ENCODE data around the gene AAK1. TPM values are rescaled to one million over a fixed set of nuclear protein-coding genes. Genes with fewer than 3 reads are reported as not detected.
A peak's percentile ranks its signal among the peaks of the same experiment; 100 is the strongest.
"Not testable (repeated sequence)": the region's sequence is repeated elsewhere in the genome, so short reads cannot be mapped to it uniquely, and the experiment has no call there.

Gene AAK1
- total and polyA plus RNA-seq, 4 donors, result 6.9 to 95.6 (median 51.0) TPM

DNA sequence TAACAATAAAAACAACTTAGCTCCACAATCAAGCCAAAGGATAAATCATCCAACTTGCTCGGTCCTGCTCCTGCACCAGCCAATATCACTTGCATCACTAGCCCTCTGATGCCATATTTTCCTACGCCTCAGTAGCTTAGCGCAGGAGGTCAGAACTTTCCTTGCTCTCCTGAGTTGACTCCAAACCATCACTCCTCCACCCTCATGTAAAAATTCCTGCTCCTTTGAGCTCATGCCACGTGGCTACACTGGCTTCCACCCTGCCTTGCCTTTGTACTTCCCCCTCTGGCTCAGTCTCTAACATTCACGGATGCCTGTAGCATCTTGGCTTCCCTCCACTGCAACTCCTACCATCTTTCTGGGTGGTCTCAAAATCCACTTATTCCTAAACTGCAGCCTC, 25.2 kb downstream of the AAK1 start:
- no peak overlapping the region for H3K4me3 ChIP-seq (ENCODE audit: low read length in 2 of 2)
- H3K36me3 ChIP-seq (ENCODE audit: control insufficient read depth in 1 of 2, insufficient read depth in 2 of 2, low read length in 1 of 2), result peaks cover 0 to under 1% of the 10 kb centered on the region in 2 donors
- DNase-seq (peak; percentile 58 to 76), ATAC-seq (ENCODE audit: low FRiP score) (peak; percentile 64)
- WGBS, 2 donors, result 14 to 22% methylated on average over 5 of the region's 5 CpGs
- H3K9me3 ChIP-seq (ENCODE audit: control insufficient read depth, low read length), result no peaks in the 10 kb centered on the region
- H3K27me3 ChIP-seq (ENCODE audit: control insufficient read depth in 1 of 2, insufficient read depth in 2 of 2, low read length in 1 of 2), result no peaks in the 10 kb centered on the region
- peaks cover 2 to 5% of the 10 kb centered on the region in 2 donors for H3K4me1 ChIP-seq (ENCODE audit: control insufficient read depth in 1 of 2, insufficient read depth in 2 of 2, low read length in 2 of 2)
- intact Hi-C loops (cut with DNase I), result no loop called here
- H3K27ac ChIP-seq (ENCODE audit: low read depth in 1 of 2, low read length in 2 of 2), result no peak overlapping the region

- DNase-seq, result no peak
- intact Hi-C loops (cut with DNase I), result no loop called here
These were observed 25.8 kb downstream of the AAK1 start for GRCh38 chr2:69617744-69618143.

GRCh38 chr2:69616755-69617154, 26.8 kb downstream of the AAK1 start:
- no peak overlapping the region for H3K4me3 ChIP-seq (ENCODE audit: low read length in 2 of 2)
- H3K27me3 ChIP-seq (ENCODE audit: control insufficient read depth in 1 of 2, insufficient read depth in 2 of 2, low read length in 1 of 2), result no peaks in the 10 kb centered on the region
- DNase-seq, result no peak
- H3K9me3 ChIP-seq (ENCODE audit: control insufficient read depth, low read length), result no peaks in the 10 kb centered on the region
- no peak overlapping the region for H3K27ac ChIP-seq (ENCODE audit: low read depth in 1 of 2, low read length in 2 of 2)
- H3K36me3 ChIP-seq (ENCODE audit: control insufficient read depth in 1 of 2, insufficient read depth in 2 of 2, low read length in 1 of 2), result peaks cover 3% of the 10 kb centered on the region in 2 donors
- ATAC-seq (ENCODE audit: low FRiP score), result no peak
- intact Hi-C loops (cut with DNase I), result no loop called here
- WGBS, 2 donors, result 50 to 68% methylated on average over 1 of the region's 1 CpG
- peaks cover 2 to 5% of the 10 kb centered on the region in 2 donors for H3K4me1 ChIP-seq (ENCODE audit: control insufficient read depth in 1 of 2, insufficient read depth in 2 of 2, low read length in 2 of 2)

More at GRCh38 chr2:69617744-69618143, 25.8 kb downstream of the AAK1 start:
- H3K4me1 ChIP-seq (ENCODE audit: control insufficient read depth in 1 of 2, insufficient read depth in 2 of 2, low read length in 2 of 2), result peaks cover 2 to 5% of the 10 kb centered on the region in 2 donors
- H3K9me3 ChIP-seq (ENCODE audit: control insufficient read depth, low read length), result no peaks in the 10 kb centered on the region
- H3K4me3 ChIP-seq (ENCODE audit: low read length in 2 of 2), result no peak overlapping the region
- no peaks in the 10 kb centered on the region for H3K27me3 ChIP-seq (ENCODE audit: control insufficient read depth in 1 of 2, insufficient read depth in 2 of 2, low read length in 1 of 2)
- WGBS, 2 donors, result 83 to 93% methylated on average over 1 of the region's 1 CpG
- H3K27ac ChIP-seq (ENCODE audit: low read depth in 1 of 2, low read length in 2 of 2), result no peak overlapping the region
- H3K36me3 ChIP-seq (ENCODE audit: control insufficient read depth in 1 of 2, insufficient read depth in 2 of 2, low read length in 1 of 2), result peaks cover 1 to 3% of the 10 kb centered on the region in 2 donors
- ATAC-seq (ENCODE audit: low FRiP score), result no peak

- Histone ChIP-seq H3K27me3 (ENCODE audit: control insufficient read depth in 1 of 2, insufficient read depth in 2 of 2, low read length in 1 of 2) (no peaks in the 10 kb centered on the region), H3K9me3 (ENCODE audit: control insufficient read depth, low read length) (no peaks in the 10 kb centered on the region), H3K27ac (ENCODE audit: low read depth in 1 of 2, low read length in 2 of 2) (no peak overlapping the region), H3K4me3 (ENCODE audit: low read length in 2 of 2) (no peak overlapping the region), H3K4me1 (ENCODE audit: control insufficient read depth in 1 of 2, insufficient read depth in 2 of 2, low read length in 2 of 2) (peaks cover 2 to 5% of the 10 kb centered on the region in 2 donors), H3K36me3 (ENCODE audit: control insufficient read depth in 1 of 2, insufficient read depth in 2 of 2, low read length in 1 of 2) (peaks cover 3% of the 10 kb centered on the region in 2 donors)
- intact Hi-C loops (cut with DNase I), result no loop called here
- ATAC-seq (ENCODE audit: low FRiP score) (no peak), DNase-seq (no peak)
- 89 to 91% methylated on average over 4 of the region's 4 CpGs for WGBS, 2 donors
These were observed 27.6 kb downstream of the AAK1 start for GRCh38 chr2:69615969-69616368.

DNA sequence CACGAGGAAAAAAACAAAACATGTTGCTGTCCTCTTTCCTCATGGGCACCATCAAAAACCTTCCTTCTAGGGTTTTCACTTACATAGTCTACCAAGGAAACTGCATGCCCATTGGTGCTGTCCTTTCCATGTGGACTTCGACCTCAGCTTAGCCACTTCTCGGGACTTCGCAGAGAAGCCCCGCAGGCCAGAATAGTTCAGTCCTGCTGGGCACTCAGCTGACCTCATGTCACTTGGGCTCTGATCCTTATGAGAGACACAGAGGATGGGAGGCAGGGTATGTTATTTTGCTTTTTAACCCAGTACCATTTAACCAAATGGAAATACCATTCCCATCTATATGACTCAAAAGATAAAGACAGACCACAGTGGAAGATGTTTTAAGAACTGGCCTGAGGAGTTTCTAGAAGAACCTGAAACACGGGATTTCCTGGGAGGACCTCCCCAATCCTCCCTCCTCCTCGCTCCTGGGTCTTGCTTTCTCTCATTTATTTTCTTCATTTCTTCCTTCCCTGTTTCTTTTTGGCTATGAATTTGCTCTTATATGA, 28.4 kb downstream of the AAK1 start:
- ATAC-seq (ENCODE audit: low FRiP score) (no peak), DNase-seq (no peak)
- intact Hi-C loops (cut with DNase I), result no loop called here
- H3K36me3 ChIP-seq (ENCODE audit: control insufficient read depth in 1 of 2, insufficient read depth in 2 of 2, low read length in 1 of 2), result peaks cover 3% of the 10 kb centered on the region in 2 donors
- 88 to 91% methylated on average over 7 of the region's 7 CpGs for WGBS, 2 donors
- peaks cover 2 to 5% of the 10 kb centered on the region in 2 donors for H3K4me1 ChIP-seq (ENCODE audit: control insufficient read depth in 1 of 2, insufficient read depth in 2 of 2, low read length in 2 of 2)
- H3K27ac ChIP-seq (ENCODE audit: low read depth in 1 of 2, low read length in 2 of 2), result no peak overlapping the region
- no peaks in the 10 kb centered on the region for H3K27me3 ChIP-seq (ENCODE audit: control insufficient read depth in 1 of 2, insufficient read depth in 2 of 2, low read length in 1 of 2)
- H3K9me3 ChIP-seq (ENCODE audit: control insufficient read depth, low read length), result no peaks in the 10 kb centered on the region
- no peak overlapping the region for H3K4me3 ChIP-seq (ENCODE audit: low read length in 2 of 2)

- intact Hi-C loops (cut with DNase I), result no loop called here
- no peak for DNase-seq
- H3K4me1 ChIP-seq (ENCODE audit: control insufficient read depth in 1 of 2, insufficient read depth in 2 of 2, low read length in 2 of 2), result peaks cover 0 to 3% of the 10 kb centered on the region in 2 donors
- no peak for ATAC-seq (ENCODE audit: low FRiP score)
- no peaks in the 10 kb centered on the region for H3K27me3 ChIP-seq (ENCODE audit: control insufficient read depth in 1 of 2, insufficient read depth in 2 of 2, low read length in 1 of 2)
- H3K27ac ChIP-seq (ENCODE audit: low read depth in 1 of 2, low read length in 2 of 2), result no peak overlapping the region
- no peaks in the 10 kb centered on the region for H3K9me3 ChIP-seq (ENCODE audit: control insufficient read depth, low read length)
- H3K36me3 ChIP-seq (ENCODE audit: control insufficient read depth in 1 of 2, insufficient read depth in 2 of 2, low read length in 1 of 2), result peaks cover 3% of the 10 kb centered on the region in 2 donors
- no peak overlapping the region for H3K4me3 ChIP-seq (ENCODE audit: low read length in 2 of 2)
These were observed 30.8 kb downstream of the AAK1 start for GRCh38 chr2:69612707-69613106.

- Histone ChIP-seq H3K36me3 (ENCODE audit: control insufficient read depth in 1 of 2, insufficient read depth in 2 of 2, low read length in 1 of 2) (peaks cover 3% of the 10 kb centered on the region in 2 donors), H3K27me3 (ENCODE audit: control insufficient read depth in 1 of 2, insufficient read depth in 2 of 2, low read length in 1 of 2) (no peaks in the 10 kb centered on the region), H3K27ac (ENCODE audit: low read depth in 1 of 2, low read length in 2 of 2) (no peak overlapping the region), H3K4me3 (ENCODE audit: low read length in 2 of 2) (no peak overlapping the region), H3K9me3 (ENCODE audit: control insufficient read depth, low read length) (no peaks in the 10 kb centered on the region), H3K4me1 (ENCODE audit: control insufficient read depth in 1 of 2, insufficient read depth in 2 of 2, low read length in 2 of 2) (peaks cover 0 to 3% of the 10 kb centered on the region in 2 donors)
- 87 to 91% methylated on average over 3 of the region's 3 CpGs for WGBS, 2 donors
- intact Hi-C loops (cut with DNase I), result no loop called here
- DNase-seq (no peak), ATAC-seq (ENCODE audit: low FRiP score) (no peak)
These were observed 31.3 kb downstream of the AAK1 start for GRCh38 chr2:69612200-69612599.

DNA sequence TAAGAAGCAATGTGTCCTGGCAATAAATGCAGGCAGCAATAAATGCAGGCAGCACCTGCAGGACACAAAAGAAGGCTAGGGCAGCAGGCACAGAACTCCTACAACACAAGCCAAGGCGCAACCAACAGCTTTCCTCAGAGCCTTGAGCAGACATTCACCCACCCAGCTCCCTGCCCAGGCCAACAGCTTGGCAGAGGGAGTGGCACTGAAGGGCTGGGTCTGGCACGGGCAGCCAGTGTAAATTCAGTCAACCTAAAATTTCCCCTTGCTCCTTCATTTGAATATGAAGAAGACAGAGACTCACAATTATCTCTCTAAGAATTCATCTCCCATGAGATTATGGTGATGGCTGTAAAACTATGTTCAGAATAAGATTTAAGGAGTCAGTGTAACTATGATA, 35.4 kb downstream of the AAK1 start:
- ATAC-seq (ENCODE audit: low FRiP score) (no peak), DNase-seq (no peak)
- Histone ChIP-seq H3K27me3 (ENCODE audit: control insufficient read depth in 1 of 2, insufficient read depth in 2 of 2, low read length in 1 of 2) (no peaks in the 10 kb centered on the region), H3K36me3 (ENCODE audit: control insufficient read depth in 1 of 2, insufficient read depth in 2 of 2, low read length in 1 of 2) (peaks cover 0 to 3% of the 10 kb centered on the region in 2 donors), H3K27ac (ENCODE audit: low read depth in 1 of 2, low read length in 2 of 2) (no peak overlapping the region), H3K4me3 (ENCODE audit: low read length in 2 of 2) (no peak overlapping the region), H3K4me1 (ENCODE audit: control insufficient read depth in 1 of 2, insufficient read depth in 2 of 2, low read length in 2 of 2) (peaks cover 0 to 3% of the 10 kb centered on the region in 2 donors), H3K9me3 (ENCODE audit: control insufficient read depth, low read length) (no peaks in the 10 kb centered on the region)
- intact Hi-C loops (cut with DNase I), result no loop called here
- 54 to 58% methylated on average over 2 of the region's 2 CpGs for WGBS, 2 donors

DNA sequence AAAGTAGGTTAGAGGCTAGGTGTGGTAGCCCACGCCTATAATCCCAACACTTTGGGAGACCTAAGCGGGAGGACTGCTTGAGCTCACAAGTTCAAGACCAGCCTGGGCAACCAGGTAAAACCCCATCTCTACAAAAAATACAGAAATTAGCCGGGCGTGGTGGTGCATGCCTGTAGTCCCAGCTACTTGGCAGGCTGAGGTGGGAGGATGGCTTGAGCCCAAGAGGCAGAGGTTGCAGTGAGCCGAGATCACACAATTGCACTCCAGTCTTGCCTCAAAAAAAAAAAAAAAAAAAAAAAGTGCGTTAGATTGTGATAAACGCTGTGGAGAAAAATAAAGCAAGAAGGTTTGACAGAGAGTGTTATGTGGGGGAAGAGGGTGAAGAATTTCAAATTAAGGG, 36.8 kb downstream of the AAK1 start:
- H3K27ac ChIP-seq (ENCODE audit: low read depth in 1 of 2, low read length in 2 of 2); H3K4me1 ChIP-seq (ENCODE audit: control insufficient read depth in 1 of 2, insufficient read depth in 2 of 2, low read length in 2 of 2); DNase-seq; H3K9me3 ChIP-seq (ENCODE audit: control insufficient read depth, low read length); intact Hi-C loops (cut with DNase I); H3K4me3 ChIP-seq (ENCODE audit: low read length in 2 of 2); H3K36me3 ChIP-seq (ENCODE audit: control insufficient read depth in 1 of 2, insufficient read depth in 2 of 2, low read length in 1 of 2); H3K27me3 ChIP-seq (ENCODE audit: control insufficient read depth in 1 of 2, insufficient read depth in 2 of 2, low read length in 1 of 2); ATAC-seq (ENCODE audit: low FRiP score): not testable (repeated sequence)
- 65 to 67% methylated on average over 7 of the region's 7 CpGs for WGBS, 2 donors
